SU-DHL-6 (cell line): Measurements from ENCODE around the gene VCX3B.

Source experiments
- CTCF ChIP-seq: fragments of 200-600 bp; sonication (generic); IDR thresholded peaks from one replicate; pipeline ENCODE4 v1.5.1; 2017; ENCODE audit warnings: antibody characterized with exemption, mild to moderate bottlenecking, low read length, moderate library complexity; ENCODE audit not compliant: insufficient read depth, poor library complexity, severe bottlenecking
- EZH2phosphoT487 ChIP-seq: fragments of 200-600 bp; sonication (generic), shearing (Covaris generic); conservative IDR thresholded peaks from 2 replicates; pipeline ENCODE4 v1.6.1; 2018; ENCODE audit warnings: mild to moderate bottlenecking, antibody characterized with exemption, low read length, moderate library complexity, mixed read lengths

- TF ChIP-seq CTCF: no peak
- TF ChIP-seq EZH2phosphoT487: no peak
These were observed 17.3 kb upstream of the VCX3B start for GRCh38 chrX:8447368-8447767.
